Neuronal stem cell (in vitro differentiated cells): Measurements from ENCODE around the gene METTL16.

Experiments
- DNase-seq: peaks from one replicate; pipeline ENCODE4 v3.0.0-alpha.2; 2013; ENCODE audit warnings: low spot score
- H2AFZ ChIP-seq: one replicate; pipeline ENCODE4 v1.6.1; 2013; ENCODE audit warnings: mild to moderate bottlenecking, low read length, inconsistent platforms
- H2AK5ac ChIP-seq: 2 replicates; pipeline ENCODE4 v1.6.1; 2013; ENCODE audit warnings: low read depth, mild to moderate bottlenecking, inconsistent platforms, low read length, moderate library complexity, mixed read lengths
- H2BK120ac ChIP-seq: 2 replicates; pipeline ENCODE4 v1.6.1; 2013; ENCODE audit warnings: low read depth, mild to moderate bottlenecking, inconsistent platforms, low read length, moderate library complexity, mixed read lengths
- H2BK12ac ChIP-seq: one replicate; pipeline ENCODE4 v1.6.1; 2013; ENCODE audit warnings: low read length, inconsistent platforms
- H2BK15ac ChIP-seq: 2 replicates; pipeline ENCODE4 v1.6.1; 2013; ENCODE audit warnings: mild to moderate bottlenecking, low read length, inconsistent platforms, mixed read lengths
- H2BK5ac ChIP-seq: one replicate; pipeline ENCODE4 v1.6.1; 2013; ENCODE audit warnings: inconsistent platforms, mild to moderate bottlenecking, low read length, moderate library complexity
- H3K14ac ChIP-seq: one replicate; pipeline ENCODE4 v1.6.1; 2013; ENCODE audit warnings: low read length, inconsistent platforms
- H3K18ac ChIP-seq: 2 replicates; pipeline ENCODE4 v1.6.1; 2013; ENCODE audit warnings: low read length, inconsistent platforms
- H3K23ac ChIP-seq: 2 replicates; pipeline ENCODE4 v1.6.1; 2013; ENCODE audit warnings: low read depth, mild to moderate bottlenecking, mixed read lengths, low read length, inconsistent platforms; ENCODE audit not compliant: poor library complexity
- H3K27ac ChIP-seq: replicated peaks from 3 replicates; pipeline ENCODE4 v1.5.1; 2013; ENCODE audit warnings: low read length, inconsistent platforms
- H3K27me3 ChIP-seq, 3 experiments: 2 replicates each; pipeline ENCODE4 v1.6.1; 2013; ENCODE audit warnings: low read length in 3 of 3, mild to moderate bottlenecking in 2 of 3, inconsistent platforms in 1 of 3, low read depth in 1 of 3, mixed read lengths in 1 of 3, moderate library complexity in 1 of 3; ENCODE audit not compliant: control insufficient read depth in 3 of 3, insufficient read depth in 3 of 3
- H3K36me3 ChIP-seq, 2 donors: replicated peaks in 1 of 2; 2 replicates each; pipeline ENCODE4 v1.6.1; 2013; ENCODE audit warnings: low read length in 2 of 2; ENCODE audit not compliant: control insufficient read depth in 2 of 2, insufficient read depth in 2 of 2
- H3K4ac ChIP-seq: 2 replicates; pipeline ENCODE4 v1.6.1; 2013; ENCODE audit warnings: inconsistent platforms, mild to moderate bottlenecking, low read length, moderate library complexity
- H3K4me1 ChIP-seq, 2 donors: 1 replicate in 1 of 2; 2 replicates in 1 of 2; pipeline ENCODE4 v1.6.1; 2013; ENCODE audit warnings: low read length in 2 of 2, low read depth in 1 of 2; ENCODE audit not compliant: control insufficient read depth in 2 of 2, insufficient read depth in 1 of 2
- H3K4me2 ChIP-seq: one replicate; pipeline ENCODE4 v1.6.1; 2013; ENCODE audit warnings: mild to moderate bottlenecking, low read length, inconsistent platforms; ENCODE audit not compliant: insufficient read depth, poor library complexity, severe bottlenecking
- H3K4me3 ChIP-seq, 2 donors: 2 replicates each; pipeline ENCODE4 v1.5.1; 2013; ENCODE audit warnings: low read length in 2 of 2, mild to moderate bottlenecking in 2 of 2, inconsistent platforms in 1 of 2, moderate library complexity in 1 of 2
- H3K79me1 ChIP-seq: one replicate; pipeline ENCODE4 v1.6.1; 2013; ENCODE audit warnings: low read depth, mild to moderate bottlenecking, inconsistent platforms, low read length, moderate library complexity
- H3K9ac ChIP-seq: one replicate; pipeline ENCODE4 v1.6.1; 2013; ENCODE audit warnings: mild to moderate bottlenecking, low read depth, low read length, inconsistent platforms; ENCODE audit not compliant: poor library complexity
- H3K9me3 ChIP-seq, 2 donors: replicated peaks in 1 of 2; 2 replicates each; pipeline versions ENCODE3 to v1.6.1; 2013; ENCODE audit warnings: low read length in 2 of 2, mild to moderate bottlenecking in 2 of 2, inconsistent platforms in 1 of 2, low read depth in 1 of 2, mixed read lengths in 1 of 2, moderate library complexity in 1 of 2; ENCODE audit not compliant: control insufficient read depth in 2 of 2, insufficient read depth in 1 of 2
- H4K8ac ChIP-seq: one replicate; pipeline ENCODE4 v1.6.1; 2013; ENCODE audit warnings: low read depth, mild to moderate bottlenecking, inconsistent platforms, low read length, moderate library complexity
- H4K91ac ChIP-seq: one replicate; pipeline ENCODE4 v1.6.1; 2013; ENCODE audit warnings: low read length, low read depth, mild to moderate bottlenecking, inconsistent platforms; ENCODE audit not compliant: poor library complexity
- WGBS, 2 donors: extraction: QIAGEN DNeasy Blood & Tissue Kit; methylation state at CpG; one replicate each; pipeline ENCODE4 v1.1.7; 2013; ENCODE audit warnings: missing lambda C conversion rate in 2 of 2, mixed read lengths in 1 of 2; ENCODE audit not compliant: insufficient read length in 2 of 2, insufficient replicate concordance in 1 of 2; ENCODE audit errors: extremely low coverage in 2 of 2; 5-methylcytosine and 5-hydroxymethylcytosine counted together

METTL16 gene

DNA sequence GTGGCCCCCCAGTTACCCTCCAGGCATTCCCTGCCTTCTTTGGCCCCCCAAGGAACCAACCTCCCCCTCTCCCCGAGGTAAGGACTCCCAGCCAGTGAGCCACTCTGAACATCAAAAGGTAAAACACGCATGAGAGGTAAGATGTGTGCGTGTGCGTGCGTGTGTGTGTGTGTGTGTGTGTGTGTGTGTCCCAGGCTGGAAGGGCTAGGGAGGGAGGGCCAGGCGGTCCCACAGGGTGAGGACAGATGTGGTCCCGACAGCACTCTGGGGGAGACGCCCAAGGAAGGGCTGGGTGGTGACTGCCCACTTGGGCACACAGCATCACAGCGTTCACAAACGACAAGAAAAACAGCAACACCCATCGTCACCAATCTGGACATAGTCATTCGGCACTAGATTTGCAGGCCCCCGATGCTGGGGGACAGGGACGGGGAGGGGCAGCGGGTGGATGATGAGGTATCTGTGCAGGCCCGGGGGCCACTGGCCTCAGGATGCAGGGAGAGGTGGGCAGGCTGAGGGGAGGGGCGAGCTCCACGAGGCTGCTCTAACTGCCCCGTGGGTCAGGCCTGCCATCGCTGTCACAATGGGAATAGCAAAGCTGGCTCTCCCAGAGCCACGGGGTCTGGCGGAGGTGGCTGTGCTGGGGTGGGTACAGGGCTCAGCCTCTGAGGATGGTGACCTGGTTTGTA, 127.1 kb downstream of the METTL16 start:
- peaks cover 25 to 32% of the 10 kb centered on the region in 2 donors for H3K4me1 ChIP-seq
- H3K27me3 ChIP-seq: no peaks in the 10 kb centered on the region
- peak overlapping the region; percentile 70 for H3K27ac ChIP-seq

DNA sequence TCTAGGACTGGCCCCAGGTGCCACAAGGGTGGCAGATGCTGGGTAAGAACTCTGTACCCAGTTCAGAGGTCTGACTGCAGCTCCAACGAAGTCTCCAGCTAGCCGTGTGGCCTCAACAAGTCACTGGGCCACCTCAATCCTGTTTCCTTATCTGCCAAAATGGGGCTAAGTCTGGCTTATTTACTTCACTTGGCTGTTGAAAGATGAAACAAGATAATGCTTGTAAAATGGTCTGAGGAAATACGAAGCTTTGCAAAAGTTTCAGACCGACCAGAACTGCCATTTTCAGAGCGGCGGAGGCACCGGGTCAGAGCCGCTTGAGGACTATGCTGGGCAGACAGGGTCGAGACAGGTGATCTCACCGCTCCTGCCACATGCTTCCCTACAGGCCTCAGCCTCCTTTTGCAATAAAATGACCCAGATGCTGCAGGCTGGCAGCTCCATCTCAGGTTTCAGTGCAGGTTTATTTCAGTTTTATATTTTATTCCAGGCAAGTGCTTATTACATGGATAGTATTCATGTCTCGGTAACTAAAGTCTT, 128.0 kb downstream of the METTL16 start:
- H3K23ac ChIP-seq: no peak overlapping the region
- H3K18ac ChIP-seq: no peak overlapping the region
- H3K9ac ChIP-seq: peak overlapping the region; percentile 67
- H2AK5ac ChIP-seq: peak overlapping the region; percentile 37
- H3K9me3 ChIP-seq: no peaks in the 10 kb centered on the region
- WGBS, 2 donors: no CpG with 5 or more reads among the region's 11 CpGs
- no peak overlapping the region for H4K91ac ChIP-seq
- no peak overlapping the region for H2AFZ ChIP-seq
- H3K36me3 ChIP-seq: peaks cover 20 to 63% of the 10 kb centered on the region in 2 donors
- H2BK12ac ChIP-seq: no peak overlapping the region
- H2BK5ac ChIP-seq: peak overlapping the region; percentile 45
- H3K4me3 ChIP-seq: no peak overlapping the region
- H3K27me3 ChIP-seq: no peaks in the 10 kb centered on the region
- H3K14ac ChIP-seq: no peak overlapping the region
- H2BK120ac ChIP-seq: no peak overlapping the region
- no peak overlapping the region for H3K4ac ChIP-seq
- peaks cover 22 to 31% of the 10 kb centered on the region in 2 donors for H3K4me1 ChIP-seq
- no peak overlapping the region for H3K27ac ChIP-seq
- no peak overlapping the region for H2BK15ac ChIP-seq
- H3K79me1 ChIP-seq: peaks cover 6% of the 10 kb centered on the region
- no peak overlapping the region for H4K8ac ChIP-seq
- no peak for DNase-seq
- H3K4me2 ChIP-seq: no peak overlapping the region

More for the DNA sequence above, 127.1 kb downstream of the METTL16 start:
- WGBS, 2 donors: no CpG with 5 or more reads among the region's 22 CpGs
- Histone ChIP-seq H4K91ac (peak overlapping the region; percentile 75), H2BK12ac (peak overlapping the region; percentile 63), H3K4me3 (no peak overlapping the region), H3K14ac (peak overlapping the region; percentile 1), H3K79me1 (peaks cover 6% of the 10 kb centered on the region), H2AFZ (peak overlapping the region; percentile 56), H3K4me2 (no peak overlapping the region), H3K9ac (peak overlapping the region; percentile 82), H3K23ac (peak overlapping the region; percentile 90), H2BK120ac (no peak overlapping the region), H4K8ac (peak overlapping the region; percentile 88), H2BK15ac (peak overlapping the region; percentile 100), H2AK5ac (peak overlapping the region; percentile 3), H3K9me3 (no peaks in the 10 kb centered on the region), H2BK5ac (peak overlapping the region; percentile 4), H3K18ac (peak overlapping the region; percentile 89), H3K36me3 (peaks cover 15 to 60% of the 10 kb centered on the region in 2 donors), H3K4ac (no peak overlapping the region)
- DNase-seq: no peak

DNA sequence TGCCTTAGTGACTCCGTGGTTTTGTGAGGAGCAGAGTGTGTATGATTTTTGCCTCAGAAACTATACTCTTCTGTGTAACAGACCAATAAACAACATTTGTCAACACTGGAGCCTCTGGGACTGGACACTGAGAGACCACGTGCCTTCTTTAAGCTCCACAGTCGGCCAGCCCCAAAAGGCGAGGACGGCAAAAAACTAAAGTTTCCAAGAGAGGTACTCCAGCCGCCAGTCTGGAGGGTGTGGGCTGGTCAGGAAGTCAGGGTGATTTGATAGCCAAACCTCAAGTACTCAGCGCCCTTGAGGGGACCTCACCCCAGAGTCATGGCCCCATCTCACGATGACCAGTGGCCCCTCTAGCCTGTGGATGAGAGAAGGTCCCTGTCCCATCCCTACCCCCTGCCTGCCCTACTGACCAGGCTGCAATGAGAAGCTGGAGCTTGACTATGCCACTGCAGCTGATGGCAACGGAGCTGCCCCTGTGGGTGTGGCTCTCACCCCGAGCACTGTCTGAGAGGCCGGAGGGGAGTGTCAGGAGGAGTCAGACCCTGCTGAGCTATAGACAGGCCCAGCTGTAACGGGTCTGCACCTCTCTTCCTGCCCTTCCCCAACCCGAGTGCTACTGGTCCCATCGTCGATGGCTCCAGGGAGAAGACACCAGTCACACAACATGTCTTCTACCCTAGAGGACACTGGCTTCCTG, 130.6 kb downstream of the METTL16 start:
- Histone ChIP-seq H3K9me3 (peaks cover 0 to 1% of the 10 kb centered on the region in 2 donors), H3K18ac (no peak overlapping the region), H2AK5ac (no peak overlapping the region), H3K4me1 (peaks cover 21 to 29% of the 10 kb centered on the region in 2 donors), H3K23ac (peak overlapping the region; percentile 37), H3K4me2 (no peak overlapping the region), H3K27ac (no peak overlapping the region), H2BK5ac (peak overlapping the region; percentile 59), H3K9ac (no peak overlapping the region), H3K79me1 (peaks cover 4% of the 10 kb centered on the region), H3K4ac (no peak overlapping the region), H4K8ac (no peak overlapping the region), H3K4me3 (peak overlapping the region in 1 of 2 donors; percentile 37), H2BK15ac (no peak overlapping the region), H3K14ac (no peak overlapping the region), H2BK12ac (no peak overlapping the region), H3K27me3 (no peaks in the 10 kb centered on the region), H2AFZ (no peak overlapping the region), H4K91ac (no peak overlapping the region), H3K36me3 (peaks cover 30 to 62% of the 10 kb centered on the region in 2 donors), H2BK120ac (no peak overlapping the region)
- WGBS, 2 donors: no CpG with 5 or more reads among the region's 15 CpGs
- DNase-seq: no peak
